Right lung (tissue), 5 donors: ENCODE data around the gene WNT3A. TPM values are rescaled to one million over a fixed set of nuclear protein-coding genes. Genes with fewer than 3 reads are reported as not detected.

Experiments
- DNase-seq, 2 donors: peaks; one replicate each; pipeline ENCODE4 v3.0.0-alpha.2; 2013
- polyA plus RNA-seq, 5 donors: library from polyadenylated mRNA; unstranded; fragments of 120-200 nt; gene quantifications; one replicate each; pipeline versions ENCODE4 v1.2.1 to v1.2.3, GENCODE V29; 2013; ENCODE audit warnings: inconsistent platforms in 1 of 5, low replicate concordance in 1 of 5; ENCODE audit not compliant: insufficient read length in 5 of 5, insufficient read depth in 1 of 5

The WNT3A gene
- polyA plus RNA-seq, 5 donors, result 0.05 to 0.06 TPM; not detected in 3

GRCh38 chr1:228084325-228084724 is 77.5 kb downstream of the WNT3A start:
- DNase-seq, result no peak

- DNase-seq, result no peak
Measured at GRCh38 chr1:228084797-228085196, 78.0 kb downstream of the WNT3A start.

GRCh38 chr1:228085287-228085951 is 78.6 kb downstream of the WNT3A start:
- DNase-seq, result peak; percentile 44 to 67

GRCh38 chr1:228087771-228088251 is 81.0 kb downstream of the WNT3A start:
- no peak for DNase-seq

- no peak for DNase-seq
Measured at GRCh38 chr1:228088586-228089498, 82.0 kb downstream of the WNT3A start.

- DNase-seq, result no peak
Measured at GRCh38 chr1:228089519-228090380, 83.0 kb downstream of the WNT3A start.

- DNase-seq, result no peak
Measured at GRCh38 chr1:228090613-228091081, 83.8 kb downstream of the WNT3A start.

GRCh38 chr1:228091084-228091483 is 84.3 kb downstream of the WNT3A start:
- DNase-seq, result no peak

GRCh38 chr1:228092342-228093049 is 85.7 kb downstream of the WNT3A start:
- no peak for DNase-seq

GRCh38 chr1:228093050-228093906 is 86.5 kb downstream of the WNT3A start:
- no peak for DNase-seq

- DNase-seq, result no peak
Measured at GRCh38 chr1:228094432-228095016, 87.7 kb downstream of the WNT3A start.

GRCh38 chr1:228095161-228095560 is 88.4 kb downstream of the WNT3A start:
- no peak for DNase-seq

- DNase-seq, result no peak
Measured at GRCh38 chr1:228095938-228096337, 89.1 kb downstream of the WNT3A start.

GRCh38 chr1:228096416-228097332 is 89.9 kb downstream of the WNT3A start:
- no peak for DNase-seq

- no peak for DNase-seq
Measured at GRCh38 chr1:228097333-228098081, 90.7 kb downstream of the WNT3A start.

- DNase-seq, result no peak
Measured at GRCh38 chr1:228098323-228098931, 91.6 kb downstream of the WNT3A start.

- no peak for DNase-seq
Measured at GRCh38 chr1:228099331-228099732, 92.5 kb downstream of the WNT3A start.
